D721Med (cell line): ENCODE measurements around the gene BEST2.

Experiments used
- DNase-seq: peaks from one replicate; pipeline ENCODE4 v3.0.0; 2011; ENCODE audit warnings: low spot score; ENCODE audit not compliant: insufficient read length
- FAIRE-seq: peaks from 2 replicates; lab custom pipeline; 2011; peaks lifted over from hg19 to GRCh38; lab: Jason Lieb, UNC
- TF ChIP-seq, protein P1 (sequence below): IDR thresholded peaks from 2 replicates; pipeline ENCODE4 v1.5.1; 2012; ENCODE audit warnings: mild to moderate bottlenecking, control low read depth; ENCODE audit not compliant: insufficient read depth; ENCODE audit errors: missing control alignments

BEST2 gene

GRCh38 chr19:12792051-12792852 lies 40.7 kb downstream of the BEST2 start:
- no peak for DNase-seq
- TF ChIP-seq, protein P1, sequence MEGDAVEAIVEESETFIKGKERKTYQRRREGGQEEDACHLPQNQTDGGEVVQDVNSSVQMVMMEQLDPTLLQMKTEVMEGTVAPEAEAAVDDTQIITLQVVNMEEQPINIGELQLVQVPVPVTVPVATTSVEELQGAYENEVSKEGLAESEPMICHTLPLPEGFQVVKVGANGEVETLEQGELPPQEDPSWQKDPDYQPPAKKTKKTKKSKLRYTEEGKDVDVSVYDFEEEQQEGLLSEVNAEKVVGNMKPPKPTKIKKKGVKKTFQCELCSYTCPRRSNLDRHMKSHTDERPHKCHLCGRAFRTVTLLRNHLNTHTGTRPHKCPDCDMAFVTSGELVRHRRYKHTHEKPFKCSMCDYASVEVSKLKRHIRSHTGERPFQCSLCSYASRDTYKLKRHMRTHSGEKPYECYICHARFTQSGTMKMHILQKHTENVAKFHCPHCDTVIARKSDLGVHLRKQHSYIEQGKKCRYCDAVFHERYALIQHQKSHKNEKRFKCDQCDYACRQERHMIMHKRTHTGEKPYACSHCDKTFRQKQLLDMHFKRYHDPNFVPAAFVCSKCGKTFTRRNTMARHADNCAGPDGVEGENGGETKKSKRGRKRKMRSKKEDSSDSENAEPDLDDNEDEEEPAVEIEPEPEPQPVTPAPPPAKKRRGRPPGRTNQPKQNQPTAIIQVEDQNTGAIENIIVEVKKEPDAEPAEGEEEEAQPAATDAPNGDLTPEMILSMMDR: no peak
- FAIRE-seq: no peak

GRCh38 chr19:12792853-12793289 lies 41.3 kb downstream of the BEST2 start:
- FAIRE-seq: no peak
- no peak for DNase-seq
- TF ChIP-seq, protein P1: no peak

DNA sequence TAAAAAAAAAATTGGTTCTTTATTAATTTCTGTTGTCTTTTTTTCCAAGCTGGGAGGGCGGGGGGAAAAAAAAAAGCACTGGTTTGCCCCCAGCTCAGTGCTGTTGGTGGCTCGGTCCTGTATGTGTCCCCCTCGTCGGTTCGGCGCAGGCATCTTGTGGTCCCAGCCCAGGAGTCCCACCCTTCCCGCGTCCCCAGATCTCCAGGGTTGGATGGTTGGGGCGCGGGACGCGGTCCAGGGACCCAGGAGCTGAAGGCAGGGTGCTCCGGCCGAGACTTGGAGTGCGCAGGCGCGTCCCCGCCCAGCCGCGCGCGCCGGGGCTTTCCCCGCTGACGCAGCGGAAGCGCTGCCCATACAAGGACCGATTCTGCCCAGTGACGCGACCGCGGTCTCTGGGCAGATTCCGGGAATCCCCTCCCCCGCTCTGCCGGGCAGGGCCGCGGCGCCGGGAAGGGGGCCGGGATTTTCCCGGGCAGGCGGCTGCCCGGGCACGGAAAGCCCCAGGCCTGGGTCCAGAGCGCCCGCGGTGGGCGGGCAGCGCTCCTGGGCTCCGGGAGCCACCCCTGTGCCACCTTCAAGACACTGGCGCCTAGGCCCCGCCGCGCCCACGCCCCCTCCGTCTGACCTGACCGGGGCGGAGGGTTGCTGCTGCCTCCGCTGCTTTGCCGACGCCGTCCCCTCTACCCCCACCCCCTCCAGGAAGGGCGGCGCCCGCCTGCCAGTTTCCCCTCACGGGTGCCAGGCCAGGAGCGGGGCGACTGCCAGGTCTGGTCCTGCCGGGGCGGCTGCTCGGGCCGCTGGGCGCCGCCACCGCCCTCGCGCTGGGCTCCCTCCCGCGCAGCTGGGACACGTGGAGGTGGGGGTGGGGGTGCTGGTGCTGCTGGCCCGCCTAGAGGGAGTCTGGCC lies 42.0 kb downstream of the BEST2 start:
- TF ChIP-seq, protein P1: no peak
- FAIRE-seq: no peak
- peak; percentile 98 for DNase-seq

GRCh38 chr19:12794196-12794941 lies 42.8 kb downstream of the BEST2 start:
- TF ChIP-seq, protein P1: no peak
- no peak for DNase-seq
- FAIRE-seq: no peak

GRCh38 chr19:12794971-12795381 lies 43.4 kb downstream of the BEST2 start:
- DNase-seq (no peak), FAIRE-seq (no peak)
- TF ChIP-seq, protein P1: no peak

GRCh38 chr19:12796146-12797071 lies 44.8 kb downstream of the BEST2 start:
- no peak for DNase-seq
- no peak for FAIRE-seq
- TF ChIP-seq, protein P1: peak; percentile 99
